Measurements from ENCODE around the gene MYRFL.
"Not testable (repeated sequence)": the region's sequence is repeated elsewhere in the genome, so short reads cannot be mapped to it uniquely, and the experiment has no call there.

MYRFL gene

GRCh38 chr12:69993433-69993832 is 168.4 kb downstream of the MYRFL start:
- Histone ChIP-seq H3K4ac (ENCODE audit: low read depth, low read length) (no peak overlapping the region), H3K36me3 (ENCODE audit: control insufficient read depth in 1 of 2, insufficient read depth in 2 of 2, low read length in 2 of 2) (no peaks in the 10 kb centered on the region), H4K12ac (ENCODE audit: low read depth, low read length) (no peak overlapping the region), H3K79me2 (ENCODE audit: control insufficient read depth, insufficient read depth, low read length, poor library complexity) (no peaks in the 10 kb centered on the region), H3K79me1 (ENCODE audit: low read length) (no peaks in the 10 kb centered on the region), H3K14ac (ENCODE audit: low read length) (no peak overlapping the region), H3K9me3 (ENCODE audit: insufficient read depth, low read depth, low read length) (no peaks in the 10 kb centered on the region), H4K91ac (ENCODE audit: low read depth, low read length) (no peak overlapping the region), H3K27ac (ENCODE audit: low read depth, low read length) (no peak overlapping the region), H3K4me3 (ENCODE audit: low read depth, low read length) (no peak overlapping the region), H3K4me1 (ENCODE audit: control insufficient read depth in 1 of 2, insufficient read depth in 2 of 2, low read length in 2 of 2) (peaks cover 0 to 3% of the 10 kb centered on the region in 2 experiments), H4K8ac (ENCODE audit: low read depth, low read length) (no peak overlapping the region), H2BK12ac (ENCODE audit: low read length) (no peak overlapping the region), H3K18ac (ENCODE audit: low read length) (no peak overlapping the region), H3K9ac (ENCODE audit: low read length) (no peak overlapping the region), H3K27me3 (ENCODE audit: insufficient read depth, low read length) (no peaks in the 10 kb centered on the region), H3K4me2 (ENCODE audit: low read length) (no peak overlapping the region), H2BK120ac (ENCODE audit: insufficient read depth, low read length, poor library complexity) (no peak overlapping the region), H2AFZ (ENCODE audit: insufficient read depth, low read length, poor library complexity) (no peak overlapping the region), H3K23ac (ENCODE audit: low read length) (no peak overlapping the region), H2BK5ac (ENCODE audit: low read depth, low read length, poor library complexity) (no peak overlapping the region), H2AK5ac (ENCODE audit: low read length) (no peak overlapping the region)
- WGBS (ENCODE audit: extremely low coverage, insufficient coverage, insufficient read length) = no CpG with 5 or more reads among the region's 1 CpG
- no peak for DNase-seq

- not testable (repeated sequence) for H4K8ac ChIP-seq (ENCODE audit: low read depth, low read length); H3K36me3 ChIP-seq (ENCODE audit: control insufficient read depth in 1 of 2, insufficient read depth in 2 of 2, low read length in 2 of 2); H2BK120ac ChIP-seq (ENCODE audit: insufficient read depth, low read length, poor library complexity); H3K27me3 ChIP-seq (ENCODE audit: insufficient read depth, low read length); H3K14ac ChIP-seq (ENCODE audit: low read length); H3K79me2 ChIP-seq (ENCODE audit: control insufficient read depth, insufficient read depth, low read length, poor library complexity); H3K4me3 ChIP-seq (ENCODE audit: low read depth, low read length); H2BK5ac ChIP-seq (ENCODE audit: low read depth, low read length, poor library complexity); H3K18ac ChIP-seq (ENCODE audit: low read length); H3K79me1 ChIP-seq (ENCODE audit: low read length); H3K9ac ChIP-seq (ENCODE audit: low read length); H2AFZ ChIP-seq (ENCODE audit: insufficient read depth, low read length, poor library complexity); H4K12ac ChIP-seq (ENCODE audit: low read depth, low read length); H3K9me3 ChIP-seq (ENCODE audit: insufficient read depth, low read depth, low read length); H3K4ac ChIP-seq (ENCODE audit: low read depth, low read length); H3K4me1 ChIP-seq (ENCODE audit: control insufficient read depth in 1 of 2, insufficient read depth in 2 of 2, low read length in 2 of 2); H2AK5ac ChIP-seq (ENCODE audit: low read length); H3K23ac ChIP-seq (ENCODE audit: low read length); H3K27ac ChIP-seq (ENCODE audit: low read depth, low read length); H3K4me2 ChIP-seq (ENCODE audit: low read length); H4K91ac ChIP-seq (ENCODE audit: low read depth, low read length); H2BK12ac ChIP-seq (ENCODE audit: low read length)
- peak; percentile 37 to 65 for DNase-seq
- WGBS (ENCODE audit: extremely low coverage, insufficient coverage, insufficient read length) = no CpG with 5 or more reads among the region's 7 CpGs
These were observed 169.1 kb downstream of the MYRFL start for GRCh38 chr12:69994086-69994485.

GRCh38 chr12:69994724-69995173 is 169.7 kb downstream of the MYRFL start:
- Histone ChIP-seq H3K79me1 (ENCODE audit: low read length) (no peaks in the 10 kb centered on the region), H3K4me1 (ENCODE audit: control insufficient read depth in 1 of 2, insufficient read depth in 2 of 2, low read length in 2 of 2) (no peaks in the 10 kb centered on the region), H3K4ac (ENCODE audit: low read depth, low read length) (no peak overlapping the region), H4K91ac (ENCODE audit: low read depth, low read length) (no peak overlapping the region), H3K14ac (ENCODE audit: low read length) (no peak overlapping the region), H3K18ac (ENCODE audit: low read length) (no peak overlapping the region), H2AK5ac (ENCODE audit: low read length) (no peak overlapping the region), H3K4me3 (ENCODE audit: low read depth, low read length) (no peak overlapping the region), H2AFZ (ENCODE audit: insufficient read depth, low read length, poor library complexity) (no peak overlapping the region), H3K79me2 (ENCODE audit: control insufficient read depth, insufficient read depth, low read length, poor library complexity) (no peaks in the 10 kb centered on the region), H4K12ac (ENCODE audit: low read depth, low read length) (no peak overlapping the region), H3K9ac (ENCODE audit: low read length) (no peak overlapping the region), H3K23ac (ENCODE audit: low read length) (no peak overlapping the region), H3K27ac (ENCODE audit: low read depth, low read length) (no peak overlapping the region), H2BK12ac (ENCODE audit: low read length) (no peak overlapping the region), H3K27me3 (ENCODE audit: insufficient read depth, low read length) (no peaks in the 10 kb centered on the region), H3K36me3 (ENCODE audit: control insufficient read depth in 1 of 2, insufficient read depth in 2 of 2, low read length in 2 of 2) (no peaks in the 10 kb centered on the region), H3K4me2 (ENCODE audit: low read length) (no peak overlapping the region), H3K9me3 (ENCODE audit: insufficient read depth, low read depth, low read length) (no peaks in the 10 kb centered on the region), H4K8ac (ENCODE audit: low read depth, low read length) (no peak overlapping the region), H2BK5ac (ENCODE audit: low read depth, low read length, poor library complexity) (no peak overlapping the region), H2BK120ac (ENCODE audit: insufficient read depth, low read length, poor library complexity) (no peak overlapping the region)
- no peak for DNase-seq
- WGBS (ENCODE audit: extremely low coverage, insufficient coverage, insufficient read length) = no CpG with 5 or more reads among the region's 6 CpGs

- Histone ChIP-seq H2BK120ac (ENCODE audit: insufficient read depth, low read length, poor library complexity) (no peak overlapping the region), H2AFZ (ENCODE audit: insufficient read depth, low read length, poor library complexity) (no peak overlapping the region), H3K18ac (ENCODE audit: low read length) (no peak overlapping the region), H3K27me3 (ENCODE audit: insufficient read depth, low read length) (no peaks in the 10 kb centered on the region), H2AK5ac (ENCODE audit: low read length) (no peak overlapping the region), H3K4ac (ENCODE audit: low read depth, low read length) (no peak overlapping the region), H3K9ac (ENCODE audit: low read length) (no peak overlapping the region), H3K9me3 (ENCODE audit: insufficient read depth, low read depth, low read length) (no peaks in the 10 kb centered on the region), H4K12ac (ENCODE audit: low read depth, low read length) (no peak overlapping the region), H3K23ac (ENCODE audit: low read length) (no peak overlapping the region), H3K79me2 (ENCODE audit: control insufficient read depth, insufficient read depth, low read length, poor library complexity) (no peaks in the 10 kb centered on the region), H3K4me1 (ENCODE audit: control insufficient read depth in 1 of 2, insufficient read depth in 2 of 2, low read length in 2 of 2) (no peaks in the 10 kb centered on the region), H3K4me2 (ENCODE audit: low read length) (no peak overlapping the region), H3K79me1 (ENCODE audit: low read length) (no peaks in the 10 kb centered on the region), H2BK12ac (ENCODE audit: low read length) (no peak overlapping the region), H4K8ac (ENCODE audit: low read depth, low read length) (no peak overlapping the region), H2BK5ac (ENCODE audit: low read depth, low read length, poor library complexity) (no peak overlapping the region), H3K4me3 (ENCODE audit: low read depth, low read length) (no peak overlapping the region), H3K36me3 (ENCODE audit: control insufficient read depth in 1 of 2, insufficient read depth in 2 of 2, low read length in 2 of 2) (no peaks in the 10 kb centered on the region), H3K14ac (ENCODE audit: low read length) (no peak overlapping the region), H4K91ac (ENCODE audit: low read depth, low read length) (no peak overlapping the region), H3K27ac (ENCODE audit: low read depth, low read length) (no peak overlapping the region)
- no CpG with 5 or more reads among the region's 2 CpGs for WGBS (ENCODE audit: extremely low coverage, insufficient coverage, insufficient read length)
- no peak for DNase-seq
These were observed 171.2 kb downstream of the MYRFL start for GRCh38 chr12:69996241-69996640.

All from trophoblast cell (in vitro differentiated cells and primary cell).